Neural progenitor cell (in vitro differentiated cells): ENCODE measurements around the gene SH2D3A. TPM values are rescaled to one million over a fixed set of nuclear protein-coding genes. Genes with fewer than 3 reads are reported as not detected.

Experiments
- DNase-seq: peaks from one replicate; pipeline ENCODE4 v3.0.0-alpha.2; 2016; ENCODE audit warnings: low spot score
- H2AFZ ChIP-seq: fragments of 200-600 bp; sonication (generic); replicated peaks from 2 replicates; pipeline ENCODE4 v1.6.1; 2016; ENCODE audit warnings: antibody characterized with exemption
- H3F3A ChIP-seq: fragments of 200-600 bp; sonication (generic); 2 replicates; pipeline ENCODE4 v1.6.1; 2016; ENCODE audit warnings: antibody characterized with exemption, low read depth
- H3K27ac ChIP-seq: fragments of 200-600 bp; sonication (generic); 2 replicates; pipeline ENCODE4 v1.5.1; 2016; ENCODE audit warnings: mild to moderate bottlenecking
- H3K27me3 ChIP-seq: fragments of 200-600 bp; sonication (generic); 2 replicates; pipeline ENCODE4 v1.6.1; 2016; ENCODE audit warnings: mild to moderate bottlenecking, moderate library complexity
- H3K36me3 ChIP-seq: fragments of 200-600 bp; sonication (generic); 2 replicates; pipeline ENCODE4 v1.5.1; 2016
- H3K4me1 ChIP-seq: fragments of 200-600 bp; sonication (generic); 2 replicates; pipeline ENCODE4 v1.6.1; 2016; ENCODE audit warnings: mixed run types
- H3K4me2 ChIP-seq: fragments of 200-600 bp; sonication (generic); 2 replicates; pipeline ENCODE4 v1.6.1; 2016
- H3K4me3 ChIP-seq: fragments of 200-600 bp; sonication (generic); 2 replicates; pipeline ENCODE4 v1.5.1; 2016
- H3K79me2 ChIP-seq: fragments of 200-600 bp; sonication (generic); 2 replicates; pipeline ENCODE4 v1.6.1; 2016; ENCODE audit warnings: low read depth
- H3K9ac ChIP-seq: fragments of 200-600 bp; sonication (generic); 2 replicates; pipeline ENCODE4 v1.6.1; 2016
- H3K9me3 ChIP-seq: fragments of 200-600 bp; sonication (generic); 2 replicates; pipeline ENCODE4 v1.5.1; 2016; ENCODE audit warnings: low read depth
- H4K20me1 ChIP-seq: fragments of 200-600 bp; sonication (generic); 2 replicates; pipeline ENCODE4 v1.6.1; 2016; ENCODE audit warnings: low read depth
- H3K27ac Mint-ChIP-seq: 3 replicates; pipeline ENCODE4 v1.8.0; 2021; ENCODE audit warnings: mixed read lengths
- H3K27me3 Mint-ChIP-seq: 2 replicates; pipeline ENCODE4 v1.8.0; 2022; ENCODE audit warnings: low read depth, mild to moderate bottlenecking, inconsistent platforms, moderate library complexity, mixed read lengths; ENCODE audit not compliant: insufficient read depth
- H3K36me3 Mint-ChIP-seq: 3 replicates; pipeline ENCODE4 v1.8.0; 2021; ENCODE audit warnings: mixed read lengths
- H3K4me1 Mint-ChIP-seq: 3 replicates; pipeline ENCODE4 v1.8.0; 2021; ENCODE audit warnings: mixed read lengths
- H3K4me3 Mint-ChIP-seq: 3 replicates; pipeline ENCODE4 v1.8.0; 2021; ENCODE audit warnings: mild to moderate bottlenecking, moderate library complexity, mixed read lengths
- H3K9me3 Mint-ChIP-seq: 3 replicates; pipeline ENCODE4 v1.8.0; 2020; ENCODE audit warnings: mixed read lengths
- CTCF ChIP-seq: fragments of 200-600 bp; sonication (generic); IDR thresholded peaks from 2 replicates; pipeline ENCODE4 v1.5.1; 2017; ENCODE audit warnings: antibody characterized with exemption, mild to moderate bottlenecking
- EZH2 ChIP-seq: fragments of 200-600 bp; sonication (generic); IDR thresholded peaks from 2 replicates; pipeline ENCODE4 v1.6.1; 2017; ENCODE audit warnings: antibody characterized with exemption, mild to moderate bottlenecking, moderate library complexity
- EZH2phosphoT487 ChIP-seq: fragments of 200-600 bp; sonication (generic); IDR thresholded peaks from 2 replicates; pipeline ENCODE4 v1.6.1; 2017; ENCODE audit warnings: antibody characterized with exemption
- total RNA-seq: library from RNA; depleted of rRNA; stranded (reverse); fragments of >200 nt; gene quantifications from 2 replicates; pipeline ENCODE4 v1.2.3, GENCODE V29; 2015; ENCODE audit warnings: low replicate concordance

Gene SH2D3A
- total RNA-seq, 1 donor from 2014 or later: 0.65 TPM

GRCh38 chr19:6743066-6743465 is 24.2 kb downstream of the SH2D3A start:
- peaks cover 47% of the 10 kb centered on the region for H3K4me1 ChIP-seq
- H4K20me1 ChIP-seq: no peaks in the 10 kb centered on the region
- peaks cover 2% of the 10 kb centered on the region for H3K27me3 Mint-ChIP-seq
- H3K36me3 Mint-ChIP-seq: peaks cover 10% of the 10 kb centered on the region
- H3K27ac Mint-ChIP-seq: peak overlapping the region; percentile 92
- H3K4me3 ChIP-seq: no peak overlapping the region
- peak overlapping the region; percentile 62 for H3K4me3 Mint-ChIP-seq
- no peak overlapping the region for H3K9ac ChIP-seq
- TF ChIP-seq EZH2phosphoT487 (no peak), EZH2 (no peak)
- DNase-seq: peak; percentile 36
- H3K27ac ChIP-seq: peak overlapping the region; percentile 92
- no peaks in the 10 kb centered on the region for H3K9me3 ChIP-seq
- peaks cover 25% of the 10 kb centered on the region for H3K79me2 ChIP-seq
- peaks cover 49% of the 10 kb centered on the region for H3K4me1 Mint-ChIP-seq
- H3K9me3 Mint-ChIP-seq: no peaks in the 10 kb centered on the region
- no peak overlapping the region for H2AFZ ChIP-seq
- H3K27me3 ChIP-seq: no peaks in the 10 kb centered on the region
- H3F3A ChIP-seq: peaks cover 56% of the 10 kb centered on the region
- peaks cover 3% of the 10 kb centered on the region for H3K36me3 ChIP-seq
- peak overlapping the region; percentile 68 for H3K4me2 ChIP-seq

GRCh38 chr19:6740589-6741343 is 26.5 kb downstream of the SH2D3A start:
- no peaks in the 10 kb centered on the region for H3K9me3 Mint-ChIP-seq
- H3K4me3 Mint-ChIP-seq: peak overlapping the region; percentile 89
- DNase-seq: peak; percentile 89
- no peak overlapping the region for H3K27ac ChIP-seq
- H3K27ac Mint-ChIP-seq: no peak overlapping the region
- H3F3A ChIP-seq: peaks cover 68% of the 10 kb centered on the region
- no peaks in the 10 kb centered on the region for H4K20me1 ChIP-seq
- H3K27me3 ChIP-seq: no peaks in the 10 kb centered on the region
- H3K9ac ChIP-seq: no peak overlapping the region
- peak overlapping the region; percentile 80 for H3K4me3 ChIP-seq
- H3K9me3 ChIP-seq: no peaks in the 10 kb centered on the region
- no peaks in the 10 kb centered on the region for H3K36me3 ChIP-seq
- peak overlapping the region; percentile 81 for H3K4me2 ChIP-seq
- peaks cover 32% of the 10 kb centered on the region for H3K79me2 ChIP-seq
- peaks cover 61% of the 10 kb centered on the region for H3K4me1 Mint-ChIP-seq
- peak overlapping the region; percentile 4 for H2AFZ ChIP-seq
- peaks cover 10% of the 10 kb centered on the region for H3K36me3 Mint-ChIP-seq
- no peak for TF ChIP-seq EZH2phosphoT487
- TF ChIP-seq CTCF: no peak
- TF ChIP-seq EZH2: peak; percentile 40
- peaks cover 53% of the 10 kb centered on the region for H3K4me1 ChIP-seq
- peaks cover 6% of the 10 kb centered on the region for H3K27me3 Mint-ChIP-seq

- peaks cover 33% of the 10 kb centered on the region for H3K79me2 ChIP-seq
- no peaks in the 10 kb centered on the region for H4K20me1 ChIP-seq
- H3F3A ChIP-seq: peaks cover 68% of the 10 kb centered on the region
- peaks cover 6% of the 10 kb centered on the region for H3K27me3 Mint-ChIP-seq
- TF ChIP-seq EZH2 (no peak), CTCF (no peak), EZH2phosphoT487 (no peak)
- no peak overlapping the region for H3K9ac ChIP-seq
- peaks cover 53% of the 10 kb centered on the region for H3K4me1 ChIP-seq
- H3K4me3 Mint-ChIP-seq: peak overlapping the region; percentile 89
- H3K27me3 ChIP-seq: no peaks in the 10 kb centered on the region
- peak overlapping the region; percentile 13 for H2AFZ ChIP-seq
- peaks cover 4% of the 10 kb centered on the region for H3K36me3 Mint-ChIP-seq
- H3K36me3 ChIP-seq: no peaks in the 10 kb centered on the region
- no peaks in the 10 kb centered on the region for H3K9me3 Mint-ChIP-seq
- H3K4me2 ChIP-seq: peak overlapping the region; percentile 81
- H3K4me1 Mint-ChIP-seq: peaks cover 58% of the 10 kb centered on the region
- no peak overlapping the region for H3K27ac ChIP-seq
- no peak overlapping the region for H3K27ac Mint-ChIP-seq
- DNase-seq: peak; percentile 74
- peak overlapping the region; percentile 80 for H3K4me3 ChIP-seq
- H3K9me3 ChIP-seq: no peaks in the 10 kb centered on the region
These were observed 27.2 kb downstream of the SH2D3A start for GRCh38 chr19:6739883-6740588.
